Activated T-helper 1 cell treated with anti-CD3 and anti-CD28 coated beads, Interleukin-2, amount 50 U/mL, for 16 hours (primary cell): ENCODE data around the gene FAM13B.
"Not testable (repeated sequence)": the region's sequence is repeated elsewhere in the genome, so short reads cannot be mapped to it uniquely, and the experiment has no call there.

Experiments used
- DNase-seq, 2 donors: peaks; one replicate each; pipeline ENCODE4 v3.0.0-alpha.2; 2020; ENCODE audit warnings: low read depth in 1 of 2, low spot score in 1 of 2

The FAM13B gene

DNA sequence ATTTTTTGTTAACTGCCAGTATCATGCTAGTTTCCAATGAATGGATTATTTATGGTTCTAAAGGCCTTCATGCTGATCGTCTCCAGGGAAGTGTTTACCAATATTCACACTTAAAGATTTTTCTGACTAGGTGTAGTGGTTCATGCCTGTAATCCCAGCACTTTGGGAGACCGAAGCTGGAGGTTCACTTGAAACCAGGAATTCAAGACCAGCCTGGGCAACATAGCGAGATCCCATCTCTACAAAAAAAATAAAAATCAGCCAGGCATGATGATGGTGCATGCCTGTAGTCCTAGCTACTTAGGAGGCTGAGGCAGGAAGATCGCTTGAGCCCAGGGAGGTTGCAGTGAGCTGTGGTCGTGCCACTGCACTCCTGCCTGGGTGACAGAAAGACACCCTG, 43.5 kb downstream of the FAM13B start:
- no peak for DNase-seq

DNA sequence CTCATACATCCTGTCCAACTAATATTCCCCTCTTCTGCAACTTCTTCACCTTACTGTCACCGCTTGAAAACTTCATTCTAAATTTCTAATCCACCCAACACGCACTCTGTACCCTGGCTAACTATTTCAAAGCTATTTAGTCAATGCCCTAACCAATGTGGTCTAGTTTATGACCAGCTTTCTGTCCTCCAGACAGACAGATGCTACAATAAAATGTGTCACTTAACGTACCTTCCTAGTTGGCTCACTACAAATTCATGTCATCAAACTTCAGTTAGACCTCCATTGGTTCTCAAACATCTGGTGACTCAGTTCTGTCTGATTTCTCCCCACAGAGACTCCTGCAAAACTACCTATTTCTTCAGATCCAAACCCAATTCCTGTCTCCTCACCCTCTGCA, 57.7 kb downstream of the FAM13B start:
- no peak for DNase-seq

DNA sequence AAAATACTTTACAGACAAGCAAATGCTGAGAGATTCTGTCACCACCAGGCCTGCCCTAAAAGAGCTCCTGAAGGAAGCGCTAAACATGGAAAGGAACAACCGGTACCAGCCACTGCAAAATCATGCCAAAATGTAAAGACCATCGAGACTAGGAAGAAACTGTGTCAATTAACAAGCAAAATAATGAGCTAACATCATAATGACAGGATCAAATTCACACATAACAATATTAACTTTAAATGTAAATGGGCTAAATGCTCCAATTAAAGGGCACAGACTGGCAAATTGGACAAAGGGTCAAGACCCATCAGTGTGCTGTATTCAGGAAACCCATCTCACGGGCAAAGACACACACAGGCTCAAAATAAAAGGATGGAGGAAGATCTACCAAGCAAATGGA, 62.5 kb downstream of the FAM13B start:
- DNase-seq, result not testable (repeated sequence)

DNA sequence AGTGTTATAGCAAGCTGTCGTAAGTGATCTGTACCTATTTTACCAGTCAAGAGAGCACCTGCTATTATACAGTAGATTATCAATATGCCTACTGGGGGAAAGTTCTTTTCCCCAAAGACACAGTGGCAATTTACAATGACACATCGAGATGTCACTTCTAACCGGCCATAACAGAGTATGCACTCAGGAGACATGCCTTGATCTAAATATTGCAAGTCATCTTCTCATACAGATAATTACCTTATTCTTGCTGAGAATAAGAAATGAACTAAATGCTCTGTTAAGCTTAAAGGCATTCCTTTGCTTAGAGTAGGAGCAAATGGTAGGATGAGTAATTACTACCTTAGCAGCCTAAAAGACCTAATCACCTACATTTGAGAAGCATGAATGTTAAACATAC, 72.1 kb downstream of the FAM13B start:
- no peak for DNase-seq

DNA sequence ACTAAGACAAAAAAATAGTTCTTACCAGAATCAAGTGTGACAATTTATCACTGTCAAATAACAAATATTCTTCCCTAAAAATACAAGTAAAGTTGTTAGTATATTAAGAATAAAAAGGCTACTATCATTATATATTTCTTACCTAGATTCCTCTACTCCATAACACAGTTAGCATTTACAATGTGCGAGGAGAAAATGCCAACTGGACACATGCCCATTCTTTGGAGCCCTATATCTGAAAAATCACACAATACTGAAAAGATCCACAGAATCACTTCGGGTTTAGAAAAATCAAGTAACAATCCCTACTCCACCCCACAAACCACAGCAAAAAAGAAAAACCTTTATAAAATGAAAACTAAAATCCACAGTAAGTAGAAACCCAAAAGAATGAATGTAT, 72.7 kb downstream of the FAM13B start:
- no peak for DNase-seq

DNA sequence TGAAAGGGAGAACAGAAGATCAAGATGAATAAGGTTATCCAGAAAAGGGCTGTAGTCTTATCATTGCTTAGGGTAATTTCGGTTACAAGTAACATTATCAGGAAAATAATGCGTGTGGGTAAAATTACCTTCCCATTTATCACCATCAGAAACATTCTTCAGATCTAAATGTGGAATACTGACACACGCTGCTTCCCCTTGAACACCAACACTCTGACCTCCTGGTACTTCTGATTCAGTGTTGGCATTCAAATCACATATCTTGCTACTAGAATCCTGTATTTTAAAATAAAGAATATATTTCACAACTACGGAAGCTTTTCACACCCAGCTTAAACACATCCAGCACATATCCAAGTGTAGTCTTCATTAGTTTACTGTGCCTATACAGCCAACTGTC, 73.4 kb downstream of the FAM13B start:
- no peak for DNase-seq

DNA sequence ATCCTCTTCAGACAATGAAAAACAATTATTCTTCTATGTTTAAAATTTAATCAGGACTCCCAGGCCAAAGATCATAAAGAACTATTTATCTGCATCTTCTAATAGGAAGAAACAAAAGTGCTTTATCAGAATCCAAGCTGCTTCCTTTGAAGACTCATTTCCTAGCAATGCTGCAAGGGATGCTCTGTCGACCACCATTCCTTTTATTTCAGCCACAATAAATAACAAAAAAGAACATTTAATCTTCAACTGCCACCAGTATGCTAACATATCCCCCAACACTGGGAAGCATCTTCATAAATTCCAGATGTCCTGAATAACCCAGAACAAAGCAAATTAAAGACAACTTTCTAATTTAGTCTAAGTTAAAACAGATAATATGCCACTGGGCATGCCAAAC, 74.9 kb downstream of the FAM13B start:
- no peak for DNase-seq

DNA sequence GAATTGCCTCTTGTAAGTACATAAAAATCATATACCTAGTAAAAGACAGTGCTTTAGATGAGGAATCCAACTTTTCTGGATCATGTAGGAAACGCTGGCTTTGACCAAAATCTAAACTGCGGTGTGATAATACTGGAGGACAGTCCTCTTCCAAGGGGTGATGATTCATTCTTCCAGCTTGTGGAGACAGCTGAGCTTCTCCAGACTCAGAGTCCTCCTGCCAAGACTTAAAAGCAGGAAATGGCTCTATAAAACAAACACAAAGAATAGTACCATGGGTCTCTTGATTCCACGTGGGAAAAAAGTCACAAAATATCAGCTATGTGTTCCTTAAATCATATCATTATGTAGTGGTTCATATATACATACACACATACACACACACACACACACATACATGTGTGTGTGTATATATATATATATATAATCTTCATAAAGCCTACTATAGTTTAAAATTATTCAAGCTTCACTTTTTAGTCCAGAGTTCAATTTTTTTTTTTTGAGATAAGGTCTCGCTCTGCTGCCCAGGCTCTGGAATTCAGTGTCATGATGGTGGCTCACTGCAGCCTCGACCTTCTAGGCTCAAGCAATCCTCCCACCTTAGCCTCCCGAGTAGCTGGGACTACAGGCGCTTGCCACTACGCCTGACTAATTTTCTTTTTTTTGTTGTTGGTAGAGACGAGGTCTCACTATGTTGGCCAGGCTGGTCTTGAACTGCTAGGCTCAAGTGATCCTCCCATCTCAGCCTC, 78.6 kb downstream of the FAM13B start:
- DNase-seq, result no peak

DNA sequence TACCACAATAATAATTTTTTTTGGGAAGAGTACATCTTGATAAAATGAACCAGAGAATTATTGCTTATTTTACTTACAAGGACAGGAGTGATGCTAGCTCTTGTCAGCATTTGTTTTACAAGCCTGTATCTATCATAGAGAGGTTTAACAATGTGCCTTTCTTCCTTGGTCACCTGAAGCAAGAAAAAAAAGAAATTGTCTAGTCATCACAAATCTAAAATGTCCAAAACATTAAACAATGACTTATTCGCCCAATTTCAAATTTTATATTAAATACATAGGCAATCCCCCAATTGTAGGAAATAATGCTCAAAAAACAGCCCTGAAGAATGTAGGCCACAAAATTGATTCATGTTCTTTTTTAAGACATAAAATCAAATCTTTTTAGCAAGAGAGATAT, 87.1 kb downstream of the FAM13B start:
- no peak for DNase-seq

DNA sequence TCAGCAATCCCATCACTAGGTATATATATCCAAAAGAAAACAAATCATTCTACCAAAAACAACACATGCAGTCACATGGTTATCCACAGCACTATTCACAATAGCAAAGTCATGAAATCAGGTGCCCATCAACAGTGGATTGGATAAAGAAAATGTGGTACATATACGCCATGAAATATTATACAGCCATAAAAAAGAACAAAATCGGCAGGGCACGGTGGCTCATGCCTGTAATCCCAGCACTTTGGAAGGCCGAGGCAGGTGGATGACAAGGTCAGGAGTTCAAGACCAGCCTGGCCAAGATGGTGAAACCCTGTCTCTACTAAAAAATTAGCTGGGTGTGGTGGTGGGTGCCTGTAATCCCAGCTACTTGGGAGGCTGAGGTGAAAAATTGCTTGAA, 88.6 kb downstream of the FAM13B start:
- not testable (repeated sequence) for DNase-seq

DNA sequence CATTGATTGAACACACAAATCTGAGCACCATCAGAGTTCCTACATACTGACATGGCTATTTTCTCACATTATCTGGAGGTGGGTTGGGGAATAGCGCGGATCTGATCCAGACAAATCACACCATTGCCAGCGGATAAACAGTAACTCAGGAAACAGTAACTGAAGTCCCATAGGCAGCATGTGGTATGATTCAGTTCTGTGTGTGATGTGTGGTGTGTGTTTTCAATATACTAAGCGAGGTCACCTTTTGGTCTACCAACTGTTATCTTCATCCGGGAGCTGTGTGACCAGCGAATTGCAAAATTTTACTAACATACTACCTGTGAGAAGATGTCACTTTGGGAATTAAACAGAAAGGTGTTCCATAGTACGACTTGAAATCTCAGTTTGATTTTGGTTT, 93.5 kb downstream of the FAM13B start:
- DNase-seq, result no peak

DNA sequence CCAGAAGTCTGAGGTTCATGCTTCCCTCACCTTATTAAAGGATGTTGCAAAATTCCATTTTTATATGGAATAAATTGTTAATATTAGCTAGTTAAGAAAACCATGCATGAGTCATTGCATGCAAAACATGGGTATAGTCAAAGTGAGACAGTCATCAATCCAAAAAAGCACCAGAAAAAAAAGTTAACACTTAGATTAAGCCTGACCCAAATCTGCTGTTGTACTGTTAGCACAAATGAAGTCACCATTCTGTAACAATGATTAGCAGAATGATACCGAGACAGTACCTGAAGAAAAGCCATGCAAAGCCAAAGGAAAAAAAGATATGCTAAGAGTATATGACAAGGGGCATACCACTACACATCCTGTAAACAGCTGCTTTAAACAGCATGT, 94.1 kb downstream of the FAM13B start:
- DNase-seq, result no peak

DNA sequence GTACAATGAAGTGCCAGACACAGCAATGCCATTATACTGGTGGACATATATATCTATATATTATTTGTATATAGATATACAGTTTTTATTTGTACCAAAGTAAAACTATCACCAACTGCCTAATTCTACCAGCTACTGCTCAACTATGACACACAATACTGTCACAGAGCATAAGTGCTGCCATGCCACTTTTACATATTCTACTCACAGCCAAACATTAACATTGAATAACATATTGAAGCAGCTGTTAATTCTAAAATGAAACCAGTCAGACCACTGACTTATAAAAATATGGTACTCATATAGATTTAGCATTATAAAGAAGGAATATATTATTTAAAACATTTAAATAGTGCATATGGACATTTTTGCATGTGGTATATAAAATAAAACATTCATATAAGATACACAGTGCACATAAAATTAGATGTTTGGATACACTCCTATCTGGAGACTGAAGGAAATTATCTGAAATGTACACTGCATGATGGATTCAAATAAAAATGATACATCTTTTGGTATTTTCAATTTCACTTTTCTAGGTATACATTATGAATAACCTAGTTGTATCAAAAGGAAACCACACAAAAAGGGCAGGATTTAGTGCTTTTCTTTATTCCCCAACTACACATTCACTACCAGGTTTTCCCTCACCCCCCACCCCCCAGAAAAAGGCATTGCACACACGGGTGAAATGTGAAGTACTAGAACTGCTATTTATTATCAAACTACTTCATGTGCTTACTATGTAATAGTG, 94.7 kb downstream of the FAM13B start:
- DNase-seq, result no peak

DNA sequence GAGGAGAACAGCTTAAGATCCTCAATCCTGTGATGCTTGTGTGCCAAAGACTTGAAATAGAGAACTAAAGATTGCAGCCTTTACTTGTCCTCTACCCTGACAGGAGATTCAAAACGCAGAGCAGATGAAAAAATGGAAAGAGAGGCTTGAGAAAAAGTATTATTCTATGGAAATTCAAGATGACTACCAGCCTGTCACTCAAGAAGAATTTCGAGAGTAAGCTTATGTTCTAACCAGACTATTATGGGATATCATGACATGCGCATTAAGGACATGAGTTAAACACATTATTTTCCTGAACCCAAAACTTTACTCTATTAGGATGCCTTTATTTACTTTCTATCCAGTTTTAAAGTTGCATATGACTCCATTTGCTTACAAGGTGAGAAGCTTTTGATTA, 97.2 kb downstream of the FAM13B start:
- DNase-seq, result no peak

DNA sequence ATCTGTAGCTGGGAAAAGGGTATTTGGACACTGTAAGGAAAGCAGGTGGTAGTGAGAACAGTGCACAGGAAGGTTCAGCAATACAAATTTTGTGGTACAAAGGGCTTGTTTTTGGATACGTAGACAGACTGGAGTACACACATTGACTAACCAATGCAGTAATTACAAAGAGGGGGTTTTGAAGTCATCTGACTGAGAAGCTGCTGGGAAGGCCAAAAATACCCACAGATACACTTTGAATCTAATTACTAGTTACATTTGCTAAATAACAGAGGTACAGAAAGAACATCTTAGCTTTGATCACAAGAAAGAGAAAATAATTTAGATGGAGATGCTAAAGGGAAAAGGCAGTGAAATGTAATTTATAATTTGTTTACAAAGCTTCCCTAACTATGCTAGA, 97.7 kb downstream of the FAM13B start:
- DNase-seq, result no peak

DNA sequence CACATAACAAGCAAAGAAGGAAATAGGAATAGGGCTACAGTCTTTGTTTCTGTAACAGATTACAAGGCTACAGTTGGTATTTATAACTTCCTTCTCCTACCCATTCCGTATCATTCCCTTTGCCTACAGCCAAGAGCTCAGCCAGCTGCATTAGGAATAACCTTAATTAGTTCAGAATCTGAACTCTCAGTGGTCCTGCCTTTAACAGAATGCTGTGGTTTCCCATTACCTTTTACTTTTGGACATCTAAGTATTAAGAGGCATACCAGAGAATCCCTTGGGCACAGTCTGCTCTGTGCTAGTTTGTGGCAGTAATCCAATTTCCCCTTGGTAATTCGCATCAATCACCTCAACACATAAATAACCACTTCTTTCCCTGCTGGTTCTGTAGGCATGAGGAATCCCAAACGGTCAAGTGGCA, 99.4 kb downstream of the FAM13B start:
- DNase-seq, result no peak

DNA sequence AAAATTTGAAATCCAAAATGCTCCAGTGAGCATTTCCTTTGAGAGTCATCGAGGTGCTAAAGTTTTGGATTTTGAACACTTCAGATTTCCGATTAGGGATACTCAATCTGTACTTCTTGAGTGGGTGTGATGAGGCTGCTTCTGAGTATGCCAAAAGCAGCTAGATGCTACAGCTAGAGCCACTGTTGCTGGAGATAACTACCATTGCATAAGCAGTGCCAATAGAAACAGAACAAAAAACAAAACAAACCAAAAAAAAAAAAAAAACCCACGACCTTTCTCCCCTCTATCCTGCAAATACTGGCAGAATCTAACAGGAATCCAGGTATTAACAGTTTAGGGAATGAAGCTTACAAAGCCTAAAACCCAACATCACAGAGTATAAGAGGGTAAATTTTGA, 100.1 kb downstream of the FAM13B start:
- DNase-seq, result no peak

DNA sequence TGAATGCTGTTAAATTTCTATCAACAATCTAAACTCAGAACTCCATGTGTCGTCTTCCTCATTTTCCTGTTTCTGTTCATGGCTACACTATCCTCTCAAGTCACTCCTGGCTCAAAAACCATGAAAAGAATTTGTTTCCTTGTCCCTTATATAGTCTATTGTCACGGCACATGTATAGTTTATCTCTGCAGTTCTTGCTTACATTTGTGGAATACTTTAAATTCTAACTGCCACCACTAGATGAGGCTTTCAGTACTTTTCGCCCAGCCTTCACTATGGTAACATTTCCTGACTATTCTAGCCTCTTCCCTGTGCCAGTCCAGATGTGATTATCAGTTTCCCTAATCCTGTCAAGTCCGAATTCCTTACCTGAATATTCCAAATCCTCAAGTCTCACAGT, 109.0 kb downstream of the FAM13B start:
- DNase-seq, result no peak

DNA sequence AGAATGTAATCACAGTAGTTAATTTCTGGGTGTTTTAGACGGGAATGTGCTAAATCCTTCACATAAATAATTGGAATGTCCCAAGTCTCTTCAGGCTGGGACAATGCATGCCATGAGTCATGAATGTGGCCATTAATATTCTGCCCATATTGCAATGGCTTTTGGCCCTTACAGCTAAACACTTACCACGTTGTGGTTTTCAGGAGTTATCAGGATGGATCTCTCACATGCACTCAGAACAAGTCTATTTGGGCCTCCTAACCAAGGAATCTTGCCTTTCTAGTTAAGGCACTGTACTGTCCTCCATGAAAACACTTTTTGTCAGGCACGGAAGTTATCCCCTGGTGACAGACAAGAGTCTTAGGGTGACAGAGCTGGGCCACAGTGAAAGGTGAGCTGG, 110.9 kb downstream of the FAM13B start:
- DNase-seq, result no peak

DNA sequence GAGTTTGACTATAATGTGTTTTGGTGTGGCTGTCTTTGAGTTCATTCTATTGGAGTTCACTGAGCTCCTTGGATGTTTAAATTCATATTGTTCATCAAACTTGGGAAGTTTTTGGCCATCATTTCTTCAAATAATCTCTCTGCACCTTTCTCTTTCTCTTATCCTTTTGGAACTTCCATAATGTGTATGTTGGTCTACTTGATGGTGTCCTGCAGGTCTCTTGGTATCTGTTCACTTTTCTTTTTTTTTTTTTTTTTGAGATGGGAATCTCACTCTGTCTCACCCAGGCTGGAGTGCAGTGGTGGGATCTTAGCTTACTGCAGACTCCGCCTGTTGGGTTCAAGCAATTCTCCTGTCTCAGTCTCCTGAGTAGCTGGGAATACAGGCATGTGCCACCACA, 116.0 kb downstream of the FAM13B start:
- DNase-seq, result no peak

DNA sequence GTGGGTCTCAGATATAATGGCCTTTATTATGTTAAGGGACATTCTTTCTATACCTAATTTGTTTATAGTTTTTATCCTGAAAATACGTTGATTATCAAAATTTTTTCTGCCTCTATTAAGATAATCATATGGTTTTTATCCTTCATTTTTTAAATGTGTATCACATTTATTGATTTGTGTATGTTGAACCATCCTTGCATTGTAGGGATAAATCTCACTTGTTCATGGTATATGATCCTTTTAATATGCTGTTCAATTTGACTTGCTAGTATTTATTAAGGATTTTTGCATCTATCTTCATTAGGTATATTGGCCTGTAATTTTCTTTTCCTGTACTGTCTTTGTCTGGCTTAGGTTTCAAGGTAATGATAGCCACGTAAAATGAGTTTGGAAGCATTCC, 118.1 kb downstream of the FAM13B start:
- DNase-seq, result no peak

DNA sequence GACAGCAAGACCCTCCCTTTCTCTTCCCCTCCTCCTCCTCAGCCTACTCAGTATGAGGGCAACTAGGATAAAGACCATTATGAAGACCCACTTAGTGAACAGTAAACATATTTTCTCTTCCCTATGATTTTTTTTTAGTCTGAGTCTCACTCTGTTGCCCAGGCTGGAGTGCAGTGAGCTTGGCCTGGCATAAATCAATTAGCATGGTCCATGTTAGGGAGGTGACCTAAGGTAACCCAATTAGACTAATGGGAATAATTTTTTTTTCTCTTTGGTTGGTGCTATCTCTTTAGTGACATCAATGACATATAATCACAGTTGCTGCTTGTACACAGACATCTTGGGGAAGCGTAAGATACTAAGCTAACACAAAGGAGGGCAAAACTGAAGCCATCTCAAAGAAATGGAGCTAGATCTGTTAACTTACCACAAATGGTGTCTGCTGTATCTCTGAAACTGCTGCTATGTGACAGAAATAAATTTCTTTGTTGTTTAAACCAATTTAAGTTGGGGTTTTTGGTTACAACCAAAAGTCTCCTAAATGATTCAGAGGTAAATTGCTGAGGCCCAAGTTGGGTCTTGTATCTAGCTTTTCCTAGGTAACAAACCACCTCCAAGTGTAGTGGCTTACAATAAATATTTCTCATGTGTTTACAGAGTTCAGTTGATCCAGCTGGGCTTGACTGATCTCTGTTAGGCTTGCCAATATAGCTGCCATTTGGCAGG, 130.3 kb downstream of the FAM13B start:
- no peak for DNase-seq
